Activated T-cell treated with anti-CD3 and anti-CD28 coated beads for 4 hours (primary cell): Measurements from ENCODE around the gene GPR37L1.
"Not testable (repeated sequence)": the region's sequence is repeated elsewhere in the genome, so short reads cannot be mapped to it uniquely, and the experiment has no call there.

Source experiments
- DNase-seq: peaks from one replicate; pipeline ENCODE4 v3.0.0-alpha.2; 2020

GPR37L1 gene

DNA sequence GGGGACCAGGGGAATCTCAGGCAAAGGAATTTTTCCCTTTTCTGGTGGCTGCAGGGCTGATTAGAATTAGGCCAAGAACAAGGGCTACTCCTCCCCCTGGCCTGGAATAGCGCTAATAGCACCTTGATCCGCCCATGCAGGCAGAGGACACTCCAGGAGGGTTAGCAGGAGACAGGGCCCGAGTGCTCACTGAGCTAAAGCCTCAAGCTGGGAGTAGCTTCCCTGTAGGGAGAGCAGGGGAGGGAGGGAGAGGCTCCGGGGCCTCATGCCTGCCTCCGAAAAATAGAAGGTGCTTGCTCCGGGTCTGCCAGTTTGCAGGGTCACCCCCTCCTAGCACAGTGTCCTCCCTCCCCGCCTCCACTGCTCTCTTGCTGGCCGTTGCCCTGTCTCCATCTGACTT lies 33.9 kb downstream of the GPR37L1 start:
- no peak for DNase-seq

DNA sequence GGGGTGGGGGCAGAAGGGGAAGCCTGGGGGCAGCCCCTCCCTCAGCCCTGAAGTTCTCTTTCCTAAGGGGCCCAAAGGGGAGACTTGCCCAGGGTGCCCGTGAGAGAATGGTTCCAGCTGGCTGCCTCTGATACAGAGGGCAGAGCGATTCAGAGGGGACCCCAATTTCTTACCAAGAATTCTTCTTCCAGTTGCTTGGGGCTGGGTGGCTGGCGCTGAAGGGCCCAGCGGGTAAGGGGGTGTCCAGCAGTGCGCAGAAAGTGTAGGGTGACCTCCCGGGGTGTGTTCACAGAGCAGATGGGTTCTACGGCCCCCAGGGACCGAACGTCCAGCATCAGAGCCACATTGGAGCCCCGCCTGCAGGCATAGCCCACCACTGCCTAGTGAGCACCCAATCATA lies 35.2 kb downstream of the GPR37L1 start:
- no peak for DNase-seq

DNA sequence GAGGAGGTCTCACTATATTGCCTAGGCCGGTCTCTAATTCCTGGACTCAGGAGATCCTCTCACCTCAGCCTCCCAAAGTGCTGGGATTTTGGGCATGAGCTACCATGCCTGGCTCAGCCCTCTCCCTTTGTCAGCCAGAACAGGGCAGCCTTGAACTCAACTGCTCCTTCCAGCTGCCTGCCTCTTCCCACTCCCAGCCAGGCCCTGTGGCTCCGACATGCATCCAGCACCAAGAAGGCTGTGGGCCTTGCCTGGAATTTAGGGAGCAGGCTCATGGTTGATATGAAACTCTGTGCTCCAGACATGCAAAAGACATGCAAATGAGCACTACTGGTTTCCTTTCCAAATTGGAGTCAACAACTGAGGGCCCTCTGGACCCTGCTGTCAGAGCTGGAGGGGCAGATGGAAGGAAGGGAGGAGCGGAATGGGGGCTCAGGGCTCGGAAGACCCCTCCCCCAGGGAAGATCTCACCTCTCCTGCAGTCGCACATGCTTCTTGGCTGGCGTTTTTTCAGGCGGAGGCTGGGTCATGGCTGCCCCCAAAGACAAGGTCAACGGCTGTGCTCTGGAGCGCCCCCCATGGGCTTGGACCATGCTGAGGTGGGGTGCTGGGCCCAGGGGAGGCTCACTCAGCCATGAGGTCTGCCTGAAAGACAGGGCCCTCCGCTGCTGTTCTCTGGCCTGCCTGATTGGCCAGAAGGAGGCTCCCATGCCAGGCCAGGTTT lies 36.3 kb downstream of the GPR37L1 start:
- DNase-seq: no peak

DNA sequence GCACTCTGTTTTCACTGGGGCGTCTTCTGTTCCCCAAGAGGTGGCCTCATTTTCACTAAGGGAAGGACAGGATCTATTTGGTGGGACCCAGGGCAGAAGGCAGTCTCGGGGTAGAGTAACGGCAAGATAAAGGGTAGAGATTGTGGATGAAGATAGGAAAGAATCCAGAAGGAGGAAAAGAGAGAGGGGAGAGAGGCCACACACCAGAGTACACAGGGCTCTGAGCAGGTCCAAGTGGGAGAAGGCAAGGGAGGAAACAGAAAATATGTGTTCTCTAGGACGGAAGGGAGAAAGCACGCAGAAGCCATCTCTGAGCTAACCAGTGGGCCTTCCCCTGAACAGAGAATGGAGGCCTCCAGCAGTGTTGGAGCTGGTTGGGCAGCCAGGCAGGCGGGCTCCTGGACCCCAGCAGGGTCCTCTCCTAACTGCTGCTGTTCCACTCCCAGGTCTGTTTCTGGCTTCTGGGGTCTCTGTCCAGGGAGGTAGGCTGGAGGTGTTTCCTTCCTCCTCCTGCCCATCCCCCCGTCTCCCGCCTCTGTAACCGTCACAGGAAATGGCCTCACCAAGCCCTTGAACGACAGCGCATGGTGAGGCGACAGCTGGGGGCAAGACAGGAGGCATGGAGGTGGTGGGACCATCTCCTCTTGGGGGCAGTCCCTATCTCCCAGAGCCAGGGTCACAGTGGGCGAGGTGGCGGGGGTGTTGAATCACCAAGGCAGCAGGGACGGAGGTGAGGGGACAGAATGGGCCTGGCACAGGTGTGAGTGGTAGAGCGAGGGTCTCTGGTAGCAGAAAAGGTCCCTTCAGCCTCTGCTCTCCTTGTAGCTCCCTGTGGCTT lies 37.0 kb downstream of the GPR37L1 start:
- DNase-seq: no peak

DNA sequence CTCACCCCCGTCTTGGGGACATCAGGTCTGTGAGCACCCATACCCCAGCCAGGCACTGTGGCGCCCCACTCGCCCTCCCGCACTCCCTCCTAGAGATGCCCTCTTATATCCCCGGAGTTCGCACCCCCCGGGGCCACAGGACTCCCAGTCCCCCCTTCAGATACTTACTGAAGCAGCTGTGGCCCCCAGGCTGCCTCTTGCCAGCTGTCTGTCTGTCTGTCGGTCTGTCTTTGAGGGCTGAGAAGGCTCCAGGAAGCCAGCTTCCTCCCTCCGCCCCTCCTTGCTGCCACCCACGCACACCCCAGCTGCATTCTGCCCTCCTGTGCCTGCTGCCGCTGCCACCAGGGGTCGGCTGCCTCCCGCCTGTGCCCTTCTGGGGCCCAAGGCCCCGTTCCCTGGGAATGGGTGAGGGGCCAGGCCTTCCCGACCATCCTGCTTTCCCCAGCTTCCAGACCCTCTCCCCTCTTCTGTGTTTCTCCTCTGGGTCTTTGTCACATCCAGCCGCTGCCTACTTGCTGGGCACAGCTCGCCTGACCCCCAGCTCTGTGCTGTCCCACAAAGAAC lies 37.7 kb downstream of the GPR37L1 start, which contains the start of gene PTPN7:
TSS of gene PTPN7 (minus strand) at position 226 of the 564 bp plus-strand sequence. CDS start 1,200 bp downstream, outside the sequence.
- peak; percentile 86 for DNase-seq

DNA sequence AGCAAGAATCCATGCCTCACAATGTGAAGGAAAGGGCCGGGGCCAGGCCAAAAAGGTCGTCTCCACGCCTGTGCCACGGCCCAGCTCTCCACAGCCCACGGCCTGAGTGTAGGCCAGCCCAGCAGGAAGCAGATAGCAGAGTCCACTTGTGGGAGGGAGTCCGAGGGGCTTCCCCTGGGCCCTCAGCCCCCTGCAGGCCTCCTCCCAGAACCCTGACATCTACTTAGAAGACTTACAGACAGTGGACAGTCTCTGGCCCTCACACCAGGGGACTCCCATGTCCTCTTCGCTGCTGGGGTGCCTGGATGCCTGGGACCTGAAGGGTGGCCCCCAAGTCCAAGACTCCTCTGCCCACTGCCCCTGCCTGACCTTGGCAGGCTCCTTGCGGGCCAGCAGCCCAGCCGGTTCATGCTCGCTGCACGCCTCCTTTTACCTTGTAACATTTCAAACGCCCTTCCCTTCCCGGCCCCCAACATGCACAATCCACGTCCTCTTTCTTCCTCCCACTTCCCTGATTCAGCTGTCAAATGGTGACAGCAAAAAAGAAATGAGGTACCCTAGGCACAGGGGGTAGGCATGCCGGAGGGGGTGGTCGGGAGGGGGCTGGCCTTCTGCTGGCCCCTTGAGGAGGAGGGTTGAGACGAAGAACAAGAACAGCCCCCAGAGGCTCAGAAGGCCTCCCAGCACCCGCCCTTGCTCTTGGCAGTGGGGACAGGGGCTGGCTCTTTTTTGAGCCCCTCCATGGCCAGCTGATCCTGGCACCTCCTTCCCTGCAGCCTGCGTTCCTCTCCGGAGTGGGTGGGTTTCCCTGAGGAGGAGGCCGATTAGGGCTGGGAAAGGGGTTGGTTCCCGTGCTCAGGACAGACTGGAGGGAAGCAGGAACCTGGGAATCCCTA lies 38.7 kb downstream of the GPR37L1 start:
- DNase-seq: no peak

DNA sequence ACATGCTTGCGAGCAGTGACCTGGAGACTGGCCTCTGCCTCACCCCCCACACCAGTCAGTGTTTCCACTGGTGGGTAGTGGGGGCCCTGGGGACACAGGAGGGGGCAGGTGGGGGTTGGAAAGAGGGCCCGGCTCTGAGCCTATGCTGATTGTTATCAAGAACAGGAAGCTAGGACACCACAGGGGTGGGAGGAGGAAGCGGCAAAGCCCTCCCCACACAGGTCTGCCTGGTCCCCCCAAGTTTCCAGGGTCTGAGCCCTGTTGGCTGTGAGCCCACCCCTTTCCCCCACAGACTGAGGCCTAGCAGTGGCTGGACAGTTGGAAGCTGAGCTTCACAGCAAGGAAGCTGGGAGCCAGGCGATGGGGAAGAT lies 39.3 kb downstream of the GPR37L1 start:
- peak; percentile 48 for DNase-seq

DNA sequence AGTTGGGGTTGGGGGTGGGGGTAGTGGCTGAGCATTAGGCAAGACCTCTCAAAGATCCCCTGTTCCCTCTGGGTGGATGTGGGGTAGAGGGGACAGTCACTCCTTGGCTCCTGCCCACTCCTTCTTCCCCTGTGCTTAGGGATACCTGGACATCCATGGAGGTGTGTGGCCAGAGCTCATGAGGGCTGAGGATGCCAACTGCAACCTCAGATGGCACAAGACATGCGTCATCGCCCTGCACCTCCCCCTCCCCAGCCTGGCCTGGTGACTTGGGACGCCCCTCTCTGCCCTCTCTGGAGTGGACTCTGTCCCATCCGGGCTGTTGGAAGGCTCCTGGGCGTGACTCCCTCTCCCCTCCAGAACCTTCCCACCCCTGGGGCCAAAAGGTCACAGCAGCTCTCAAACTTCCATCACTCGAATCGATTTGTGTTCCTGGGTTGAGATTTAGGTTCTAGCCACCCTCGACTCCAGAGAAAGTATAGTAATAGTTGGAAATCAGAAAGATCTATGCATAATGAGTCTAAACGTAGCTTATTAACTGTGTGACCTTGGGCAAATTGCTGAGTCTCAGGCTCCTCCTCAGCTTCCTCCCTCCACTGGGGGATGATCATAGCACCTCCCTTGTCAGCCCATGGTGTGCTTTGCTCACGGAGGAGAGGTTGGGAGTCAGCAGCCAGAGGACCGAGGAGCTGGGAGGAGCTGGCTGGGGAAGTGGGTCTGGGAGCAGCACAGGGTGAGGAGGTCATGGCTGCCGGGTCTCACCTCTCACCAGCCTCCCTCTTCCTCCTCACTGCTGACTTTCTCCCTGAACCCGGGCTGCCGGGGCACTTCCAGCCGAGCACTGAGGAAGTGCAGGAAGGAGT lies 39.9 kb downstream of the GPR37L1 start:
- no peak for DNase-seq

DNA sequence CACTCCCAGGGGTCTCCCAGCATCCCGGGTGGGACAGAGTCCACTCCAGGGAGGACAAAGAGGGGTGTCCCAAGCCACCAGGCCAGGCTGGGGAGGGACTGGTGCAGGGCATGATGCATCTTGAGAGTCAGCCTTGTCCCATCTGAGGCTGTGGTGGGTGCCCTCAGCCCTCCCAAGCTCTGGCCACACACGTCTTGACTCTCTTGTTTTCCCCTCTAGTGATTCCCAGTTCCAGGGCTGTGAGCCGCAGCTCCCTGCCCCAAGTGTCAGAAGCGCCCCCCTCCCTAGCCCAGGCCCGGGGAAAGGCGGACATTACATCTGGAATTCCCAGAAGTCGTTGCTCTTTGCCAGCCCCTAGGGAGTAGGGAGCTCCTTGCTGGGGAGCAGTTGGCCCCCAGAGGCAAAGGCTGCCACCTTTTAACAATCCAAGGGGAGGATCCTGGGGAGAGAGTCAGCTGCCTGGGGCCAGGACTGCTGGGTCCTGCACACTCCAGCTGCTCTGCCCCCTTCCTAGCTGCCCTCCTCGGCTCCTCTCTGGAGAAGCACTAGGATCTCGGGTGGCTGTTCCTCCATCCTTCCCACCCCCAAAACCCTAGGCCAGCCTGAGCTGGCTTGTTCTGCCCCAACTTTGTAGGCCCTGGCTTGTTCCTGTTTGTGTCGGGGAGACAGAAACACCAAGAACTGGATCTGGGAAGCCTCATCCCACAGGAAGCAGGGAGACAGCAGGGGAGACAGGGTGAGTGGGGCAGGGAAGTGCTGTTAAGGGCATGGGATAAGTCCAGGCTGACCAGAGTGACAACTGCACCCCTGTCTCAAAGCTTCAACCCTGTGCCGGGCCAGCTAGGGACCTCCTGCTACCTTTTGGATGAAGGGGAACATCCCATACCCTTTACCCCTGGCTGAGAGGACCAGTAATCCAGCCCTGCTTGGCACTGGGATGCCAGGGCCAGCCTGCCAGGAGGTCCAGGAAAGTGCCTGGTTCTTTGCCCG lies 40.9 kb downstream of the GPR37L1 start:
- DNase-seq: no peak

DNA sequence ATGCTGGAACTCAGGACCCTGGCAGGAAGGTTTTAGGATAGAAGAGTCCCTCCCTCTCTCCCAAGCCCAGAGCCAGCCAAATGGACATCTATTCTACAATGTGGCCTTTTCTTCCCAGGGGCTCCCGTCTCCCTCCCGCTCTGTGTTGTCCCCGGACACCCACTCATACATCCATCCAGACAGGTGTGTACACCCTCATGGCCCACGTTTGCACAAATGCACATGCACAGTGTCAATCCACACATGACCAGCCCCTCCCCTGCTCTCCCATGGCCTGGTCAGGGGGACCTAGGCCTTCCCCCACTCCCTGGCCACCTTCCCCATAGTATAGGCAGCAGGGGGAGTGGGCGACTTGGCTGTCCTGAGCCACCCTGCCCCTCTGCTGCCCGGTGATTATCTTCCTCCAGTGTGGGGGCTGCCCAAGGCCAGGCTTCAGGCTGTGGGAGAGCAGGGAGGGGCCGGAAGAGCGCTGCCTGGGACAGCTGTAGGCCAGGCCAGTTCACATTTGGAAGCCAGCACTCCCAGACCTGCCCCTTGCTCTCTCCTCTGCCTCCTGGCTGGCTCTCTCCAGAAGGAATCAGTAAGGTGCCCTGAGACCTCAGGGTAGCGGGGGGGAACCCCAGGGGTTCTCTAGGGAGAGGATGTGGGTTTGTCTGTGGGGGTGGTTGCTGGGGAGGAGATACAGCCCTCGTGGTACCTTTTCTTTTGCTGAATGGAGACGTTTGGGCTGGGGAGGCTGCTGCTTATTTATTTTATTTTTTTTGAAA lies 41.7 kb downstream of the GPR37L1 start:
- peak; percentile 57 for DNase-seq

DNA sequence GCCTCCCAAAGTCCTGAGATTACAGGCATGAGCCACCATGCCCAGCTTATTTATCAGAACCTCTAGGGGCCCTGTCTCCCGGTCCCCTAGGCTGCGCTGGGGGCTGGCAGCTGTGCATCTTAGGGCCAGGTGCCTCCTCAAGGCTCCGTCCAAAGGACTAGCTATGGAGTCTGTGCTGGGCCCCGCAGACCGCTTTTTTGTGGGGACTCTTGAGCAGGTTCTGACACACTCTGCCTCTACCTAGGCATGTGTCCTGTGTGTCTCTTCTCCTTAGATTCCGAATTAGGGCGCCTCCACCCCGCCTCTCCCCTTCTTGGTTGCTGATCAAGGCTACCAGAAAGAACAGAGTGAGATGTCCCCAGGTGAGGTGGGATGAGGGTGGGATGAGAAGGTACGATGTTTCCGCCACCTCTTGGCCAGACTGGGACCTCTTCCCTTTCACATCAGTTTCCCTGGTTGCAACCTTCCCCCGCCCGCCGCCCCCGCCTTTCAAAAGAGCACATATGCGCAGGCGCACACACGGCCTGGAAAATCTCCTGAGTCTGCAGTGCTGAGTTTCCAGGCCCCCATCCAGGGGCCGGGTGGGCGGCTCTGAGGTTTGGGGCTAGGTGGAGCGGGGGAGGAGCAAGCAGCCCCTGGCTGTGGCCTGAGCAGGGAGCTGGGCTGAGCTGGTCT lies 42.7 kb downstream of the GPR37L1 start:
- peak; percentile 58 for DNase-seq

DNA sequence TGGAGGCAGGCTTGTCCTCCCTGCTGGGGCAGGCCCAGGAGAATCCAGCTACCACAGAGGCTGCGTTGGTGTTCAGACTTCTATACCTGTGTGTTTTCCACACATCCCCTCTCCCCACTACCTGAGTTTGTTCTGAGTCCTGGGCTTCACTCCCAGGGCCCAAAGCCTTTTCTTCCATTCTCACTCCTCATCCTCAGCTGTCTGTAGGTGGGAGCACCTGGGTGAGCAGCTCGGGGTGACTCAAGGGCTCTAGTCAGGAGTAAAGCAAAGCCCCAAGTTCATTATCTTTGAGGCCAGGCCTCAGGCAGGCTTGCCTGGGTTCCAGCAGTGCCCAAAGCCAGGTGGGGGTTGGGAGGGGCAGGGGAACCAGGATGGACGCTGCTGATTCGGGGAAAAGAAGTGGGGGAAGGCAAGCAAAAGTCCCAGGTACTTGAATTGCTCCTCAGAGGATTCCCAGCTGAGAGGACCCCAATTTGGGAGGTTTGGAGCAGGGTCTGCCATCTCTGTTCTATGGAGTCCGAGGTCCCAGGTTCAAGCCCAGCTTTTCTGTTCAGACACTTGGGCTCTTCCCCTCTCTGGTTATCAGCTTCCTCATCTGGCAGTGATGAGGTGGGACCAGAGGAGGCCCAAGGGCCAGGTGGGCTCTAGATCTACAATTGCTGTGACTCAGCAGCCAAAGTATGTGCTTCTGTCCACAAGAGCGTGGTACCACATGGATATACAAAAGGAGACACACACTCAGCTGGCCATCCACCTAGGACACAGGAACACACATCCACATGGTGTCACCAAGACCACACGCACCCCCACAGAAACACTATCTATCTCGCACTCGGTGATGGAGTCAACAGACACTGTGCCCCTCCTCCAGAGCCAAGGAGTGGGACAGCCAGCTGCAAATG lies 43.5 kb downstream of the GPR37L1 start:
- DNase-seq: no peak

DNA sequence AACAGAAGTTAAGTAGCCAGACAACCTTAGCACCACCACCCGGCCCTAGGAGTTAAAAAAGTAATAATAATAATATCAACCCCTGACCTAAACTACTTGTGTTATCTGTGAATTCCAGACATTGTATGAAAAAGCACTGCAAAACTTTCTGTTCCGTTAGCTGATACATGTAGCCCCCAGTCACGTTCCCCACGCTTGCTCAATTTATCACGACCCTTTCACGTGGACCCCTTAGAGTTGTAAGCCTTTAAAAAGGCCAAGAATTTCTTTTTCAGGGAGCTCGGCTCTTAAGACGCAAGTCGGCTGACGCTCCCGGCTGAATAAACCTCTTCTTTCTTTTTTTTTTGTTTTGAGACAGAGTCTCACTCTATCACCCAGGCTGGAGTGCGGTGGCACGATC lies 44.3 kb downstream of the GPR37L1 start:
- not testable (repeated sequence) for DNase-seq

DNA sequence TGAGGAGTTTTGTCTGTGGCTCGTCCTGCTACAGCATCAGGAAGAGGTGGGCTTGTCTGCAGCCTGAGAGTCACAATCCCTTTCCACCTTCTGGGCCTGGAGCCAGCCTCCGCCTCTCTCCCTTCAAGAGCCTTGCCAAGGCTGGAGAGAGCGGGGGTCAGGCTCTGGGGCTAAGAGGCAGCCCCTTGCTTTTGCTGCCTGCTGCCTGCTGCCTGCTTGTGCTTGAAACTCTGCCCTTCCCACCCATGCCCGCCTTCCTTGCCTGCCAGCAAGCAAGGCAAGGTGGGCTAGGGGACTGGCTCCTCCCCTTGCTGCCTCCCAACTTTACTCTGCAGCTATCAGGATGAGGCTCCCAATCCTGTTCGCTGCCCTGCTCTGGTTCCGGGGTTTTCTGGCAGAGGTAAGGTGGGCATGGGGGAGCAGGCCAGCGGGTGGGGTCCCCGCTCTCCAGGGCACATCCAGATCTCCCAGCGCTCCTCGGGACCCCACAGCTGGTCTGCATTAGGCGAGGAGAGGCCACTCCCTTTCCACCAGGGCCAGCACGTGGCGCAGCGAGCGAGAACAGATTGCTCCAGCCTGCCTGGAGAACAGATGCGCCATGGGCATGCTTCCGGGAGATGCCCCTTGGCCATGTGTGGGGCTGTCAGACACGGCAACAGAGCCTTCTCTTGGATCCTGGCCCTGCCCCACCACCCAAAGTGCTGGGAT lies 45.1 kb downstream of the GPR37L1 start:
- DNase-seq: no peak

DNA sequence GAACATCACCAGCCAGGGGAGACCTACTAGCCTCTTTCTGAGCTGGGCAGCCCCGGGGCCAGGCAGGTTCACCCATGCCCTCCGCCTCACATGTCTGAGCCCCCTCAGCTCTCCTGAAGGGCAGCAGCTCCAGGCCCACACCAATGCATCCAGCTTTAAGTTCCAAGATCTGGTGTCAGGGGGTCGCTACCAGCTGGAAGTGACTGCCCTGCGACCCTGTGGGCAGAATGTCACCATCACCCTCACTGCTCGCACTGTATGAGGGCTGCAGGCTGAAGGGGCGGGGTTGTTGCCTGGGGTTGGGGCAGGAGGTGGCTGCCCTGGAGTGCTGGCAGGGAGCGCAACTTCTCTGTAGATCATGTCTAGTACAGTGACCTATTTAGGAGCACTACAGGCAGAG lies 46.1 kb downstream of the GPR37L1 start:
- DNase-seq: no peak

DNA sequence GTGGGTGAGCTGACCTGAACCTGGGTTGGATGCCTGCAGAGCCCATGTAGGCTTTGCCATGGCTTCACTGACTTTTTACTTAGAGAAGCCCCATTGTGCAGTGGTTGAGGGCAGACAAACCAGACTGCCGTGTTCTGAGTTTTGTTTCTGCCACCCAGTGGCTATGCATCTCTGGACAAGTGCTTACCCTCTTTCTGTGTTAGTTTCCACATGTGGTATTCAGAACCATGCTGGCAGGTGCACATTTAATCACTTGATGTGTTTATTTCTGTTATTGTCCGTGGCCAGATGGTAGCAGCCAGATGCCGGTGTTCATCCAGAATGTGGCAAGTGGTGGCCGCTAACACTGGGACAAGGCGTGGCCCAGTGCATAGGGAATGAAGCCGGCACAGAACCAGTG lies 48.0 kb downstream of the GPR37L1 start:
- no peak for DNase-seq

DNA sequence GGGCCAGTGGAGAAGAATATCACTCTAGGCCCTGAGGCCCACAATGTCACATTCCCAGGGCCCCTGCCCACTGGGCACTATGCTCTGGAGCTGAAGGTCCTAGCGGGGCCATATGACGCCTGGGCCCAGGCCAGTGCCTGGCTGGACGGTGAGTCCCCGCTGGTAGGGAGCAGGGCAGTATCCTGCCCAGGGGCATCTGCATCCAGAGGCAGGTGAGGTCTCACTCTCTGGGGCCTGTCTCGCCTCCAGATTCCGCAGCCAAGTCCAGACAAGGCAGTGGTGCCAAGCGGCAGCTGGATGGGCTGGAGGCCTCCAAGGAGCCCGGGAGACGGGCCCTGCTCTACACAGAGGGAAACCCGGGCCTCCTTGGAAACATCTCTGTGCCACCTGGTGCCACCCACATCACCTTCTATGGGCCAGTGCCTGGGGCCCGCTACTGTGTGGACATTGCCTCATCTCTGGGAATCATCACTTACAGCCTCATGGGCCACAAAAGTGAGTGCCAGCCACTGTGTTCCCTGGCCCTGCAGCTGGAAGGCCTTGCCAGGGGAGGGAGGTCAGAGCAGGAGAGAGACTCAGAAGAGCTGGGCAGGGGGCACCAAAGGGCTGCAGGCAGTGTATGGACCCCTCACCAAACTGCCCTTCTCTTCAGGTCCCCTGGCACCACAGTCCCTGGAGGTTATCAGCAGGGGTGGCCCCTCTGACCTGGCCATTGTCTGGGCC lies 48.7 kb downstream of the GPR37L1 start:
- DNase-seq: no peak
